Measurements from ENCODE around the gene SMC4.

DNA sequence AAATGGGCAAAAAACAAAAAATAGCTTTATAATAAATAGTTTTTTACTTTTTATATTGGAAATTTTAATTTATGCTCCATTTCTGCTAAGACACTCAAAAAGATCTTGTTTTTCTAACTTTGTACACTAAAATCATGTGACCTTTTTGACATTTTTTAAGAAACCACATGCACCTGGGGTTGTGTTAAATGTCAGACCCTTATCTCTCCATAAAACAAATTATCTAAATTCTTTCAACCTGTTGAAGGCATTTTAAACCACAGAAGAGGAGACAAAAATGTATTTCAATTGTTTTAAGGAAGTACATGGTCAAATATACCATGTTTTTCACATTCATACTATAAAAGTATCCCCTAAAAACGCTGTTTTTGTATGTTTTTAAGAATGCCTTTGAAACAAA lies 29.7 kb upstream of the SMC4 start:
- TF ChIP-seq, protein P1, sequence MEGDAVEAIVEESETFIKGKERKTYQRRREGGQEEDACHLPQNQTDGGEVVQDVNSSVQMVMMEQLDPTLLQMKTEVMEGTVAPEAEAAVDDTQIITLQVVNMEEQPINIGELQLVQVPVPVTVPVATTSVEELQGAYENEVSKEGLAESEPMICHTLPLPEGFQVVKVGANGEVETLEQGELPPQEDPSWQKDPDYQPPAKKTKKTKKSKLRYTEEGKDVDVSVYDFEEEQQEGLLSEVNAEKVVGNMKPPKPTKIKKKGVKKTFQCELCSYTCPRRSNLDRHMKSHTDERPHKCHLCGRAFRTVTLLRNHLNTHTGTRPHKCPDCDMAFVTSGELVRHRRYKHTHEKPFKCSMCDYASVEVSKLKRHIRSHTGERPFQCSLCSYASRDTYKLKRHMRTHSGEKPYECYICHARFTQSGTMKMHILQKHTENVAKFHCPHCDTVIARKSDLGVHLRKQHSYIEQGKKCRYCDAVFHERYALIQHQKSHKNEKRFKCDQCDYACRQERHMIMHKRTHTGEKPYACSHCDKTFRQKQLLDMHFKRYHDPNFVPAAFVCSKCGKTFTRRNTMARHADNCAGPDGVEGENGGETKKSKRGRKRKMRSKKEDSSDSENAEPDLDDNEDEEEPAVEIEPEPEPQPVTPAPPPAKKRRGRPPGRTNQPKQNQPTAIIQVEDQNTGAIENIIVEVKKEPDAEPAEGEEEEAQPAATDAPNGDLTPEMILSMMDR (IDR thresholded peaks at IDR 0.05), result no peak
- TF ChIP-seq POLR2A (IDR thresholded peaks at IDR 0.05), result no peak

Measured in adrenal gland (tissue), 5 donors.